SK-N-MC (cell line): Measurements from ENCODE around the gene IRF5.

Source experiments
- EZH2 ChIP-seq: fragments of 200-600 bp; sonication (generic); IDR thresholded peaks from one replicate; pipeline ENCODE4 v1.6.1; 2017; ENCODE audit warnings: antibody characterized with exemption
- POLR2AphosphoS5 ChIP-seq: IDR thresholded peaks from 2 replicates; pipeline ENCODE4 v1.6.1; 2012; ENCODE audit warnings: mild to moderate bottlenecking, low read depth, low read length, borderline replicate concordance

DNA sequence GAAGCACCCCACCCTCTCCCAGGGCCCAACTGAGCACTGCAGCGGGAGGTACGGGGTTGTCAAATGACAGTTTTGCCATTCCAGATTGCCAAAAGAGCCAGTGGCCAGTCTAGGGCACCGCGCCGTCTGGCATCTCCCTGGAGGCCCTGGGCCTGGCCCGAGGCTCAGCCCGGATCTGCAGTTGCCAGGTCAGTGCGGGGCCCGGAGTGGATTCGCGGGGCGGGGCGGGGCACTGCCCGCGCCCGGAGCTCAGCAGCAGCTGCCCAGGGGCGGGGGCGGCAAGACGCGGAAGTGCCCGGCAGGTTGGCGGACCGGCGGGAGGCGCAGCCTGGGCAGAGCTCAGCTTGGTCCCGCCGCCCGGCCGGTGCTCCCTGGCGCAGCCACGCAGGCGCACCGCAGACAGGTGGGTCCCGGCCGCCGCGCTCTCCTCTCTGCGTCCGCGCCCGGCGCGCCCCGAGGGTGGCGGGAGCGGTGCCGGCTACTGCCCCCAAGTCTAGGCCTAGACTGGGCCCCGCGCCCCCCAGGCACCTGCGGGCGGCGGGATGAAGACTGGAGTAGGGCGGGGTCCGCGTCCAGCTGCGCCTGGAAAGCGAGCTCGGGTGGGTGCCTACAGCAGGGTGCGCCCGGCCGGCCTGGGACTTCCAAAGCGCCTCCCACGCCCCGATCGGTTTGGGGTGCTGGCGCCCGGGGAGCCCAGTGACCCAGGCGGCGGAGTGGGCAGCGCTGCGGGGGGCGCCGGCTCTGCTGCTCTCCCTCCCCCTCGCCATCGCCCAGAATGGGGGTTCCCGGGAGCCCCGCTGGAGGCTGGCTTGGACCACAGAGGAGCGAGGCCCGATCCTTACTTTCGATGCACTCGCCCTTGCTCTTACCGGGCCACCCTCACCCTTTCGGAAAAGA lies at the start of gene IRF5:
- no peak for TF ChIP-seq EZH2
- TF ChIP-seq POLR2AphosphoS5 = no peak
